NCI-H128 (cell line): ENCODE data around the gene OSBPL9.
"Not testable (repeated sequence)": the region's sequence is repeated elsewhere in the genome, so short reads cannot be mapped to it uniquely, and the experiment has no call there.

ENCODE experiments used
- DNase-seq: peaks from one replicate; lab custom pipeline; 2025; ENCODE audit not compliant: unreplicated experiment; lab: John Stamatoyannopoulos, UW

Gene OSBPL9

DNA sequence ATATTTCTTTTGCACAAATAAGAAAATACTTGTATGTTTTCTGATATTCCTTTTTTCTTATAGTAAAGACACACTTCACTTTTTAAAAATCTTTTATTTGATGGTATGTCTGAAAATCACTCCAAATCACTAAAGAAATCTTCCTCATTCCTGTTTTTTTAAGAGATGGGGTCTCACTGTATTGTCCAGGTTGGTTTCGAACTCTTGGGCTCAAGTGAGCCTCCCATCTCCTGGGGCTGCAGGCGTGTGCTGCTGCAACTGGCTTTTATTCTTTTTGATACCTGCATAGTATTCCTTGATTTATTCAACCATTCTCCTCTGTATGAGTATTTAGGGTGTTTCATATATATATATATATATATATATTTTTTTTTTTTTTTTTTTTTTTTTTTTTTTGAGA lies 88.1 kb downstream of the OSBPL9 start:
- DNase-seq: no peak

DNA sequence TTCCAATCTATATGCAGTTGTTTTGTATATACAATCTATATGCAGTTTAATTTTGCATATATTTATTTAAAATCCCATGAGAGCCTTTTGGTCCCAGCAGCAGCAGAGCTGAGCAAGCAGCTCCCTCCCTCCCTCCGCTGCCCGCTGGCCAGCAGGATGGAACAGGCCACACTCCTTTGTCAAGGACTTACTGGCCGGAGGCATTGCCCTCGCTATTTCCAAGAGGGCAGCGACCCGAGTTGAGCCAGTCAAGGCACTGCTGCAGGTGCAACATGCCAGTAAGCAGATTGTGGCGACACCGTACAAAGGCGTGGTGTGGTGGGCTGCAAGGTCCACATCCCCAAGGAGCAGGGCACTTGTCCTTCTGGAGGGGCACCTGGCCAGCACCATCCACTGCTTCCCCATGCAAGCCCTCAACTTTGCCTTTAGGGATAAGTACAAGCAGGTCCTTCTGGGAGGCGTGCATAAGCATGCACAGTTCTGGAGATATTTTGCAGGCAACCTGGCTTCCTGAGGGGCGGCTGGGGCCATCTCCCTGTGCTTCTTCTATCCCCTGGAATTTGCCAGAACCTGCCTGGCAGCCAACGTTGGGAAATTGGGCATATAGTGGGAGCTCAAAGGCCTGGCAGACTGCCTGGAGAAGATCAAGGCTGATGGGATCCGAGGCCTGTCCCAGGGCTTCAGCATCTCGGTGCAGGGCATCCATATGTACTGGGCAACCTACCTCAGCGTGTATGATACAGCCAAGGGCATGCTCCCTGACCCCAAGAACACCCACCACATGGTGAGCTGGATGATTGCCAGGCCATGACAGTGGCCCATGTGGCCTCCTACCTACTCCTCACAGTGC lies 92.2 kb downstream of the OSBPL9 start:
- DNase-seq: no peak

DNA sequence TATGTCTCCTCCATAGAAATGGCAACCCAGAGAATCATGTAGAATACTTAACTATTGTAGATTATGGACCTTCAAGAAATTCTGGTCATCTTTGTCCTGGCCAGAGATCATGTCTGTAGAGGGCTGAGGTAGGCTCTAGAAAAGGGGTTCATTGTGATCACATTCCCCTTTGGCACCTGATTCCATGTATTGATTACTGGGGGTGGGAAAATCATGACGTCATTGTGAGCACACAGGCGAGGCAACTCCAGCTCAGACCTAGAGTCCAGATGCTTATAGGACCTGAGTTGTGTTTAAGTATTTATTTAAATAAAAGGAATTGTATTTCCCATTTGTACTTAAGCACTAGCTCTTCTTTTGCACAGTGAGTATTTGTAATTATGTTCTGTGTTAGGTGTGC lies 93.1 kb downstream of the OSBPL9 start:
- DNase-seq: no peak

DNA sequence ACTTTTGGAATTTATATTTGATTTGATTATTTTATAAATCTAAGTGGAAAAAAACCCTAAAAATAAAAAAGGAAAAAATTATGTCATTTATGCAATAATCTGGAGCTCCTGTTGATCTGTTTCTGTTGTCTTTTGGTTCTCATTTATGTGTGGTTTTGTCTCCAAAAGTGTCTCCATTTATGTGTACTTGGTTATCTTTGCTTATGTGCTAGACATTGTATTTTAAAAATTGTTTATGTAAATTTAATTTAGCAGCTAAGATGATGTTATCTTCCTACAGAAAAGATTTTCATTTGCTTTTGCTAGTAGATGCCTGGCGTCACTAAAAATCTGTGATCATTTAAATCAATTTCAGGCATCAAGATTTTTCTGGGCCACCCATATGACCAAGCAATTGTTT lies 95.7 kb downstream of the OSBPL9 start:
- no peak for DNase-seq

DNA sequence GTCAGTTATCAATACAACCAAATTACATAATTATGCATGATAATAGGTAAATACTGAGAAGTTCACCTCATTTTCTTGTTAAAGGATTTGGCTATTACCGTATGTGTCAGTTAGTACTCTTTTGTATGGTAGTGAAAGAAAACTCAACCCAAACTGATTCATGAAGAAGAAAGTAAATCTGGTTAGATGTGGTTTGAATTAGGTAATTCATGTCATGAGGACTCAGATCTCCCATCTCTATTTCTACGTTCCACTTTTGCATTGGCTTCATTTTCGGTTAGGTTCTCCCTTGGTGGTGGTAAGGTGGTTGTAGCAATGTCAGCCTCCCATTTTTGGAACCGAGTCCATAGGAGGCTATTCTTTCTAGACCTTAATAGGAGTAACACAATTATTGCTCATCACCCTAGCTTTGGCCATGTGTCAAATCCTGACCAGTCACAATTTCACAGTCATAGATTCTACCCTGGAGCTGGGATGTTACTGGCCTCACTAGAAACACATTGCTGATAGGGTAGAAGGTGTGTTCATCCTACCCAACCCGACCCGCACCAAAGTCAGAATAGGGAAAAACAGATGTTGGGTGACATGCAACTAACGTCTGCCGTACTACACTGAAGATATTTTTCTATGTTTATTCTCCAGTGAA lies 97.6 kb downstream of the OSBPL9 start:
- DNase-seq: no peak

DNA sequence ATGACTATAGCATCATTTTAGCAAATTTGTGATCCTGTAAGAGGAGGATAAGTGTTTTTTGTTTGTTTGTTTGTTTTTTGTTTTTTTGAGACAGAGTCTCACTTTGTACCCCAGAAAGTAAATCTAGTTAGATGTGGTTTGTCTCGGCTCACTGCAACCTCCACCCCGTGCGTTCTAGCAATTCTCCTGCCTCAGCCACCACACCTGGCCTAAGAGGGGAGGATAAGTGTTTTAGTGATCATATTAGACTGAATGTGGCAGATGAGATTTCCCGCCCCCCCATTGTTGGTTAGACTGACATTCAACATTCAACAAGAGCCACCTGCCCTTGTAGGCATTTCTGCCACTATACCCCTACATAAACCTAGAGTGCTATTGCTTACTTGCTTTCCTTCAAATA lies 98.5 kb downstream of the OSBPL9 start:
- no peak for DNase-seq

DNA sequence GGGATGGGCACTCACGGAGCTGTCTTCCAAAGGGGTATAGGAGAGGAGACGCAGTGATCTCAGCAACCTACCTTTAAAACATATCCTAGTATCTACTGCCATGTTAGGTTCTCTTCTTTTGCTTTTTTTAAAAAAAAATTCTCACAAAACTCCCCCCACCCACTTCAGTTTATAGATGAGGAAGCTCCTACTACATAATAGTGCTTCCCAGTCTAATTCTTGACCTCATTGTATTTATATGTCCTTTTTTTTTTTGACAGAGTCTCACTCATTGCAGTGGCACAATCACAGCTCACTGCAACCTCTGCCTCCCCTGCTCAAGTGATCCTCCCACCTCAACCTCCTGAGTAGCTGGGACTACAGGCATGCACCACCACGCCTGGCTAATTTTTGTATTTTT lies 99.9 kb downstream of the OSBPL9 start:
- no peak for DNase-seq

DNA sequence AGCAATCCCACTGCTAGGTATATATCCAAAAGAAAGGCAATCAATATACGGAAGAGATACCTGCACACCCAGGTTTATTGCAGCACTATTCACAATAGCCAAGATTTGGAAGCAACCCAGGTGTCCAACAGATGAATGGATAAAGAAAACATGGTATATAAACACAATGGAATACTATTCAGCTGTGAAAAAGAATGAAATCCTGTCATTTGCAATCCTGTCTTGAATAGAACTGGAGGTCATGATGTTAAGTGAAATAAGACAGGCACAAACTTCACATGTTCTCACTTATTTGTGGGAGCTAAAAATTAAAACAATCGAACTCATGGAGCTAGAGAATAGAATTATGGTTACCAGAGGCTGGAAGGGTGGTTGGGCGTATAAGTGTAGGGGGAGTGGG lies 101.0 kb downstream of the OSBPL9 start:
- DNase-seq: no peak

DNA sequence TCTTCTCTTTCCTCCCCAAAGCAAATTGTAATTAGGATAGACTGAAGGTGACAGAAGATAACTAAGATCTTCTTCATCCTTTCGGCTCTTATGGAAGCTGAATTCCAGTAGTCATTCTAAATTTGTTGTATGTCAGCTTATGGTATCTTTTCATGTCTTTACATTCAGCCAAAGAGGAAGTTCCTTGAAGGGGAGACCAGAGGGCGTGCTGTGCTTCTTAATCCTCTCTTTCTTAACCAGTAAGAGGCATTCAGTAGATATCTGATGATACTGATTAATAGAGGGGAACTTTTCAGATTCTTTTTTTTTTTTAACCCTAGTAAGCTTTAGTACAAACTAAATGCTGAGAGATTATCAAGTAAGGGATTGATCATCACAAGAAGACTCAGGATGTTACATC lies 102.3 kb downstream of the OSBPL9 start:
- no peak for DNase-seq

DNA sequence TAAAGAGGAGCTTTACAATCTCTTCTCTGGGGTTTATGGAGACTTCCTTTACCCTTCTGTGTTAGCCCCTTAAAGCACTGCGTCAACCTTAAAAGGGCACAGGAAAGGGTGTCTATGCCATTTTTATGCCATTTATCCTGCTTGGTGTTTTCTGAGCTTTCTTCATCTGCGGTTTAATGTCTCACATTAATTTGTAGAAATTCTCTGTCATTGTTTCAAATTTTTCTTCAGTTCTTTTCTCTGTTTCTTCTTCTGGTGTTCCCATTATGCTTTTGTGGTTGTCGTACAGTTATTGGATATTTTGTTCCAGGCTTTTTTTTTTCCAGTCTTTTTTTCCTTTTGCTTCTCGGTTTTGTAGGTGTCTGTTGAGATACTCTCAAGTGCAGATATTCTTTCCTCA lies 107.9 kb downstream of the OSBPL9 start:
- DNase-seq: no peak

DNA sequence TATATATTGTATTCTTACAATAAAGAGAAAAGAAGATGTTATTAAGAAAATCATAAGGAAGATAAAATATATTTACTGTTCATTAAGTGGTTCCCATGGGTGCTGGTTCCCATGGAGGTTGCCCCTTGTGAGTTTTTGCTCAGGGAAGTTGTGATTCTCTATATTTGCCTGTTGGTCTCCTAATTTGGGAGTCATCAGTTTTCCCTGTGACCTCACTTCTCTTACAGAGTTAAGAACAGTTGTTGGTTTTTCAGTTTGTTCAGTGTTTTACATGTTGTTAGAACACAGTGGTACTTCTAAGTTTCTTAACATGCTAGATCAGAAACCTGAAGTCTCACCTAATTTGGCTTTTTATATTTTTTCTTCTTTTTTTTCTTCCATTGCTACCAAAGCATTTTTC lies 109.2 kb downstream of the OSBPL9 start:
- DNase-seq: no peak

DNA sequence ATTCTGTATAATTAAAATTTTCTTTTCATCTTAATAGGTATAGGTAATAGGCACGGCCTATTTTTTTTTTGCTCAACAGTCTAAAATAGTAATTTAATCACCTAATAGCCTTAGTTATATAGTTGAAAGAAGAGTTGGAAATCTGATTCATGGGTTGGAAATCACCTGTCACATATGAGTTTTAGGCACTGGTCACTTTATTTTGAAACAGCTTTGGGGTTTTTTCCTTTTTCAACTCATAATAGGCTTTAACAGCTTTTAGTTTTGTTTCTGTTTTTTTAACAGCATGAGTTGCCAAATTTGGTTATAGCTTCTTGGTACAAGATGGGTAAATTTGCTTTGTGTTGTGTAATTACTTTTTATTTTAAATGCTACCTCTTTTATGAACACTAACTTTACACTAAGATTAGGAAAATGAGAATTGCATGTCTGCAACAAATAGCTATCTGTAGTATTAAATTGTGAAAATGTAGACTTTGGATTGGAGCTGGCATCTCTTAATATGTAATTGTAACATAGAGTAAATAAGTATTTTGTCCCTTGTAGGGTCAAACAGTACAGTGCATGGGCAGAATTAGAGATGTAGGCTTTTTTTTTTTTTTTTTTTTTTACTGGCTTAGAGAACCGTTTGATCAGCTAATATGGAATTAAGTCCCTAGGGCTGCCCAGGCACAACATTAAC lies 109.8 kb downstream of the OSBPL9 start:
- DNase-seq: no peak

DNA sequence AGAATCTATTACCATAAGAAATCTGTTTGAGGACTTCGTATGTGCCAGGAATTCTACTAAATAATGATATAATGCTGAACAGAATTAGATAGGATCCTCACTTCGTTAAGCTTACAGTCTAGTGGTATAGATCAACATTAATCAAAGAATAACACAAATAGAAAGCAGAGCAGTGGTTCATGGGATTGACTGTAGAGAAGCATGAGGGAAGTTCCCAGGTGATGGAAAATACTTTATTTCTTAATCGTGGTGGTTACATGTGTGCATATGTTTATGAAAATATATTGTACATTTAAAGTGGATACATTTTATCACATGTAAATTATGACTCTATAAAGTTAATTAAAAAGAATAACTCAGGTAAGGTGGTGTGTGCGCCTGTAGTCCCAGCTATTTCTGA lies 110.5 kb downstream of the OSBPL9 start:
- DNase-seq: no peak

DNA sequence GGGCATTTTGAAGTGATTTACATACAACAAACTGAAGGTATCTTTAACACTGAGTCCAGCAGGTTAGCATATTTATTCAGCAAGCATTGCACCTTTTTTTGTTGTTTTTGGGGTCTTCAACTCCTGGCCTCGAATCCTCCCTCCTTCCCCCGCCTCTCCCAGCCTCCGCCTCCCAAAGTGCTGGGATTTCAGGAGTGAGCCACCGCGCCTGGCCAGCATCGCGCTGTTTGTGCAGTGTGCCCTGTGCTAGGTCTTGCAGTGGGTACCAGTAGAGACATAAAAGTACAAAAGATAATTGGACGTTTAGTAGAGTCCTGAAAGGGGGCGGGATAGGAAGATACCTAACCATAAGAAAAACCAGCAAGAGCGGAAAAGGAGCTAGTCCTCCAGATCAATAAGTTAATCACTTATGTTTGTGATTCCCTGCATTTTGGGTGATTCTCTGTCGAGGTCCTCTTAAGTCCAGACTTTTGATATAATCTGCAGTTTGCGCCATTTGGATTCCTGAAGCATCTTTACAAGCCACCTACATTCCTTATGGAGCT lies 111.8 kb downstream of the OSBPL9 start:
- no peak for DNase-seq

DNA sequence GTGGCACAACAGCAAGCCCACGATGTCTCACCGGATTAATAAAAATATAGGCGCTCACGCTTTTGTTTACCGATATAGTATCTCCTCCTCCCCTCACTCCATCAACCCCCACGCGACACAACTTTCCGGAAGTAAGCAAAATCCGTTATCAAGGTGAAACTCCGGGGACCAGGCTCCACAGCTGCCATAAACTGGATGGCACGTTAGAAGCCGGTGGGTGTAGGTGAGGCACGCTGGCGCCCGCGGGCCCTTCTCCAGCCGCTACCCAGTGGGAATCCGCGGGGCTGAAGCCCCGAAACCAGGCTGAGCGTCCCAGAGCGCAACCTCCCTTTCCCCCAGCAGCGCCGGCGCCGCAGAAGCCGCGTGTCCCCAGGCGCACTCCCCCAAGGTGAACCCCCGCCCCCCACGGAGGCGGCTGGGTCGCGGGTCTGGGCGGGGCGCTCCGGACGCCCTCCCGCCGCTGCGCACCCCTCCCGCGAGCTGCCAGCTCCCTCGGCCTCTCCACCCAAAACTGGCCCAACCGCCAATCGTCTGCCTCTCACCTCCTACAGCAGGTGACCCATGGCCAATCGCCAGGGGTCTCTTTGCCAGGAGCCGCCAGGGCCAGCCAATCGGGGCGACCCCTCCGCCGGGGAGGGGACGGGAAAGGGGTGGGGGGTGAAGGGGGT lies 112.4 kb downstream of the OSBPL9 start:
- DNase-seq: peak; percentile 93

DNA sequence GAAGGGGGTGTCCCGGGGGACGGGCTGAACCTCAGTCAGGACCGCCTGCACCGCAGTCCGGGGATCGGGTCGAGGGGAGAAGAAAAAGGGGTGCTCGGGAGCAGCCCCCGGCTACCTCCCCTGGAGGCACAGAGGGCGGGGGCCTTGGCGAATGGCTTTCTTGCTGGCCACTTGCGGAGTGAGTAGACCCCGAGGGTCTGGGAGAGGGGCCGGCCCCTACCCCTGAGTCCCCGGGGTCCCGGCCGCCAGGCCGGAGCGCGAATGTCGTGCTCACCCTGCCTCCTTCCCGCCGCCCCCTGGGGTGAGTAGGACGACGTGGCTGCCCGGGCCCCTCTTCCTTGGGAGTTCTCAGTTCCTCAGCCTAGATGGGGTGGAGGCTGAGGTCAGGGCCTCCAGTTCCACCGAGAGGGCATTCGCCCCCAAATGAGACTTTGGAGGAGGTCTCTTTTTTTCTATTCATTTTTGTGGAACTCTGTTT lies 113.0 kb downstream of the OSBPL9 start:
- no peak for DNase-seq

DNA sequence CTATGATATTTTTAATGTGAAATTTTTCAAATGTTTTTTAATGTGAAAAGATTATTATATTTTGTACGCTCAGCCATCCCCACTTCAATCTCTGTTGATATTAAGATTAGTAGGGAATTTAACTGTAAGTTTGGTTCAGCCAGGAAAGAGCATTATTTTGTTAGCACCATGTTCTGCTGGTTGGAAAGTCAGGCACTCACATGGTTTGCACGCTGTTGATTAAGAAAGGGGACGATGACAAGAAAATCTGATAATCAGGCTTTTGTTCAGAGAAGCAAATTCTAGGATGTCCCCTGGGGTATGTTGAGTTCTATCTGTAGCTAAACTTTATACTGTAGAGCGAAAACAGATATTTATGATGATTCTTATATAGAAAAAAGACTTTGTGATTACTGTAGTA lies 115.1 kb downstream of the OSBPL9 start:
- no peak for DNase-seq

DNA sequence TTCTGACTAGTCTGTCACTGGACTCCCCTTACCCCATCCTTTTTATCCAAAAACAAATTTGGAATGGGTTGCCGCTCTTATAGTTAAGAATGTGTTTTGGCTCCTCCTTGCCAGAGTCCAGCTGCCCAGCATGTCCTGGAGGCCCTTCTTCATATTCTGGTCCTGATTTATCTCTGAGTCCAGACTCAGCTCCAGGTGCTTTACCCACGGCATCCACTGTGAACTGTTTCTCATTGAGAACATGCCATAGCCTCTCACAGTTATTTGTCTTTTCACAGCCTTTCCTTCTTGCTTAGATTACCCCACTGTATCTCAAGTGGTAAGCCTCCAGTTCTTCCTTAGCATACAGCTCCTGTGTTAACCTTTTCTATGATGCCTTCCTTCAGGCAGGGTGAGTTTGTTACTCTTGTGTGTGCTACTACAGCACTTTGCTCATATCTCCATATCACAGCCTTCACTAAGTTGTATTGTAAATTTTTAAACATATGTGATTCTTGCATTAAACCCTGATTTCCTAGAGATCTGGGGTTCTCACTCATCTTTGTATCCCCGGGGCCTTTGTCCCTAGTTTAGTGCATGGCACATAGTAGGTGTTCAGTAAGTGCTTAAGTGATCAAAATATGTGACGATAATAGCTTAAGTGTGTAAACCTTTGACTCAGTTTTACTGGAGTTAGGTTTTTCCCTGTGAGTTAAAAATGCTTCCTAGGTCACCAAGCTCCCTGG lies 116.0 kb downstream of the OSBPL9 start:
- no peak for DNase-seq

DNA sequence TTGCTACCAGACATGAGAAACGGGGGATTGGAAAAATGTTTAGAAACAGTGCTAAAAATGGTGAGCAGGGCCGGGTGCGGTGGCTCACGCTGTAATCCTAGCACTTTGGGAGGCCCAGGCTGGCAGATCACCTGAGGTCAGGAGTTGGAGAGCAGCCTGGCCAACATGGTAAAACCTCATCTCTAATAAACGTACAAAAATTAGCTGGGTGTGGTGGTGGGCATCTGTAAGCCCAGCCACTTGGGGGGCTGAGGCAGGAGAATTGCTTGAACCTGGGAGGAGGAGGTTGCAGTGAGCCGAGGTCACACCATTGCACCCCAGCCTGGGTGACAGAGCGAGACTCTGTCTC lies 116.5 kb downstream of the OSBPL9 start:
- not testable (repeated sequence) for DNase-seq

DNA sequence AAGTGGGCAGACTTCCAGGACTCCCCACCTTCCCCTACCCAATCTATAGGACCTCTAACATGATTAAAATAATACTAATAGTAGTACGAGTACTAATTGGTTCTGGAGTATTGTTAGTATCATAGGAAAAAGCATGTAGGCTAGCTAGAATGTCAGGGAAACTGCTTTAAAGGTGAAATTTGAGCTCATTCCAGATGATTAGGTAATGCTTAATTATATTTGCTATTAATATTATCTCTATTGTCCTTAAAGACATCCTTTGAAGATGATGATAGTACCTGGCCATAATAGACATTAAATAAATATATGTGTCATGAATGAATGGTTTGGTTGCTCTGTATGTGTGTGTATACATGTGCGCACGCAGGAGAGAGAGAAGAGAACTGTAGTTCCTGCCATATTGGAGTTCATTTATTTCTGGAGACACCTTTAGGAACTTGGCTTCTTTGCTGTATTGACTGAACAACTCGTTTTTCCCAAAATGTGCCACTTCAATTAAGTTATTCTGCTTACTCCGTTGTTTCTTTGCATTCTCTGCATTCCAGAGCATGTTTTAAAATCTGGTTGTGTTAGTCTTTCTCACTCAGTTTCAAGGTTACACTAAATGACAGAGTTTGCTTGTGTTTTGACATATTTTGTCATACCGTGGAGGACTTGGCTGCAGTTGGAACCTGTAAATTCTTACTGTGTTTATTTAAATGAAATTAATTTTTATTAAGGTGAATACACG lies 117.1 kb downstream of the OSBPL9 start:
- no peak for DNase-seq
